Tibial nerve (tissue), 4 donors: ENCODE data around the gene PALB2.

Experiments
- EP300 ChIP-seq, 2 donors: sonication (generic); formaldehyde crosslinking; IDR thresholded peaks; one replicate each; pipeline ENCODE4 v1.6.1; 2017; ENCODE audit warnings: antibody characterized with exemption in 2 of 2, mild to moderate bottlenecking in 1 of 2
- POLR2A ChIP-seq, 2 donors: fragments of 450-650 bp; IDR thresholded peaks; one replicate each; pipeline ENCODE4 v1.6.1; 2017; ENCODE audit warnings: antibody characterized with exemption in 2 of 2, mild to moderate bottlenecking in 2 of 2, moderate library complexity in 2 of 2
- TF ChIP-seq, protein P1 (sequence below), 5 experiments: fragments of 200-600 bp in 3 of 5; fragments of 450-650 bp in 2 of 5; sonication (generic) in 3 of 5; IDR thresholded peaks; one replicate each; pipeline ENCODE4 v1.5.1; 2016 to 2019; ENCODE audit warnings: antibody characterized with exemption in 5 of 5, mild to moderate bottlenecking in 3 of 5, moderate library complexity in 2 of 5

DNA sequence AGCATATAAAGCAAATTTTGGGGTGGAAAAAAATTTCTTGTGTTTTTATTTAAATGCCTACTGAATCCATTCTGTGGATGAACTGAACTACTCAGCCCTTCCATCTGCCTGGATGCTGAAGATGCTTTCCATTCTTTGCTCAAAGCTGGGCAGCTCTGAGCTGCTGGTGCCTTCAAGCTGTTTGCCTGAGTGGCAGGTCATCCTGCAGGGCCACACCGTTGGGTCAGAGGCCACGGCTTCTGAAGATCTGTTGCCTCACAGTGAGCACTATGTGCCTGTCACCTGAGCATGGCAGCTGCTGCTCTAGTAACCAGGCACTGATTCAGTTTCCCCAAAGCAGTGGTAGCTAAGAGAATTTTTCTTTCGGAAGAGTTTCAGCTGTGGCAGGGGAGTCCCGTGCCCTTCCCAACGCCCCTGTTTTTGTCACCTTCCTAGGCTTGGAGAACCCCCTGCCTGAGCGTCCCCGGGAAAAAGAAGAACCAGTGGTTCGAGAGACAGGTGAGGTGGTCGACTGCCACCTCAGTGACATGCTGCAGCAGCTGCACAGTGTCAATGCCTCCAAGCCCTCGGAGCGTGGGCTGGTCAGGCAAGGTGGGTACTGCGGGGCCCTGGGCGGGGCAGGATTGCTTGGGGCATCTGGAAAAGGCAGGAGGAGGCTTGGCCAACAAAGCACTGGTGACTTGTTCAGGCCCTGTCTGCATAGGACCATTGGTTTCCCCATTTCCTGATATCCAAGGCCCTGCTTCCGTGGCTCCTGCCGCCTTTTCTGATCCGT lies 46.1 kb upstream of the PALB2 start:
- TF ChIP-seq, protein P1, sequence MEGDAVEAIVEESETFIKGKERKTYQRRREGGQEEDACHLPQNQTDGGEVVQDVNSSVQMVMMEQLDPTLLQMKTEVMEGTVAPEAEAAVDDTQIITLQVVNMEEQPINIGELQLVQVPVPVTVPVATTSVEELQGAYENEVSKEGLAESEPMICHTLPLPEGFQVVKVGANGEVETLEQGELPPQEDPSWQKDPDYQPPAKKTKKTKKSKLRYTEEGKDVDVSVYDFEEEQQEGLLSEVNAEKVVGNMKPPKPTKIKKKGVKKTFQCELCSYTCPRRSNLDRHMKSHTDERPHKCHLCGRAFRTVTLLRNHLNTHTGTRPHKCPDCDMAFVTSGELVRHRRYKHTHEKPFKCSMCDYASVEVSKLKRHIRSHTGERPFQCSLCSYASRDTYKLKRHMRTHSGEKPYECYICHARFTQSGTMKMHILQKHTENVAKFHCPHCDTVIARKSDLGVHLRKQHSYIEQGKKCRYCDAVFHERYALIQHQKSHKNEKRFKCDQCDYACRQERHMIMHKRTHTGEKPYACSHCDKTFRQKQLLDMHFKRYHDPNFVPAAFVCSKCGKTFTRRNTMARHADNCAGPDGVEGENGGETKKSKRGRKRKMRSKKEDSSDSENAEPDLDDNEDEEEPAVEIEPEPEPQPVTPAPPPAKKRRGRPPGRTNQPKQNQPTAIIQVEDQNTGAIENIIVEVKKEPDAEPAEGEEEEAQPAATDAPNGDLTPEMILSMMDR (IDR thresholded peaks at IDR 0.05), result no peak
- TF ChIP-seq POLR2A (IDR thresholded peaks at IDR 0.05) (no peak), EP300 (IDR thresholded peaks at IDR 0.05) (no peak)
